Measurements from ENCODE around the gene ATRNL1.

DNA sequence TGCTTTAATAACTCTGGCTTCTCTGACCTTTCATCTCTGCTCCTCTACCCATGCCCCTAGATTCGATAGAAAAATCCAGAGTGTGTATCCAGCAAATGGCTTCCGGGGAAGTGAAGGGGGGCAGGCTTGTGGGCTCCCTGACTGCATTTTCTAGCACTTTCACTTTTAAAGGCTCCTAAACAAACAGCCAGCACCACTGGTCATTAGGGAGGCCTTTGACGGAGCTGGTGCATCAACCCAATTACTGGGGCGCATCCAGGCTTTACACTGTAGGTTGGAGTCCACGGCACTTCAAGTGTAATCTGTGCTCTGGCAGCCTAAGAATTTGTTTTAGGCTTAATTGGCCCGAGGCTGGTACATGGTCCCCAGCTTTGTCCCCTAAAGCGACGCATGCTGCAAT, 887.9 kb downstream of the ATRNL1 start:
- TF ChIP-seq, protein P1, sequence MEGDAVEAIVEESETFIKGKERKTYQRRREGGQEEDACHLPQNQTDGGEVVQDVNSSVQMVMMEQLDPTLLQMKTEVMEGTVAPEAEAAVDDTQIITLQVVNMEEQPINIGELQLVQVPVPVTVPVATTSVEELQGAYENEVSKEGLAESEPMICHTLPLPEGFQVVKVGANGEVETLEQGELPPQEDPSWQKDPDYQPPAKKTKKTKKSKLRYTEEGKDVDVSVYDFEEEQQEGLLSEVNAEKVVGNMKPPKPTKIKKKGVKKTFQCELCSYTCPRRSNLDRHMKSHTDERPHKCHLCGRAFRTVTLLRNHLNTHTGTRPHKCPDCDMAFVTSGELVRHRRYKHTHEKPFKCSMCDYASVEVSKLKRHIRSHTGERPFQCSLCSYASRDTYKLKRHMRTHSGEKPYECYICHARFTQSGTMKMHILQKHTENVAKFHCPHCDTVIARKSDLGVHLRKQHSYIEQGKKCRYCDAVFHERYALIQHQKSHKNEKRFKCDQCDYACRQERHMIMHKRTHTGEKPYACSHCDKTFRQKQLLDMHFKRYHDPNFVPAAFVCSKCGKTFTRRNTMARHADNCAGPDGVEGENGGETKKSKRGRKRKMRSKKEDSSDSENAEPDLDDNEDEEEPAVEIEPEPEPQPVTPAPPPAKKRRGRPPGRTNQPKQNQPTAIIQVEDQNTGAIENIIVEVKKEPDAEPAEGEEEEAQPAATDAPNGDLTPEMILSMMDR (IDR thresholded peaks at IDR 0.05) = no peak
- TF ChIP-seq POLR2A (IDR thresholded peaks at IDR 0.05) = no peak
